ENCODE data around the gene CSN3.
"Not testable (repeated sequence)": the region's sequence is repeated elsewhere in the genome, so short reads cannot be mapped to it uniquely, and the experiment has no call there.

The CSN3 gene

GRCh38 chr4:70242297-70242696 lies at the start of gene CSN3:
TSS of gene CSN3 (plus strand) at chr4:70242597. CDS start at chr4:70244820, 2,223 bp downstream.
- DNase-seq (ENCODE audit: low read depth, low spot score) = not testable (repeated sequence)

- DNase-seq (ENCODE audit: low read depth, low spot score) = no peak
Observed at GRCh38 chr4:70192895-70193294, 49.5 kb upstream of the CSN3 start.

GRCh38 chr4:70195425-70195824 lies 47.0 kb upstream of the CSN3 start, which contains the start of gene ODAM:
TSS of gene ODAM (plus strand) at chr4:70195725. CDS start at chr4:70196544, 819 bp downstream.
- no peak for DNase-seq (ENCODE audit: low read depth, low spot score)

GRCh38 chr4:70196857-70197256 lies 45.5 kb upstream of the CSN3 start:
- no peak for DNase-seq (ENCODE audit: low read depth, low spot score)

- DNase-seq (ENCODE audit: low read depth, low spot score) = no peak
Observed at GRCh38 chr4:70197842-70198241, 44.6 kb upstream of the CSN3 start.

GRCh38 chr4:70203601-70204000 lies 38.8 kb upstream of the CSN3 start:
- DNase-seq (ENCODE audit: low read depth, low spot score) = no peak

- not testable (repeated sequence) for DNase-seq (ENCODE audit: low read depth, low spot score)
Observed at GRCh38 chr4:70212752-70213151, 29.6 kb upstream of the CSN3 start.

- not testable (repeated sequence) for DNase-seq (ENCODE audit: low read depth, low spot score)
Observed at GRCh38 chr4:70216109-70216508, 26.3 kb upstream of the CSN3 start.

GRCh38 chr4:70216550-70216949 lies 25.8 kb upstream of the CSN3 start:
- not testable (repeated sequence) for DNase-seq (ENCODE audit: low read depth, low spot score)

- not testable (repeated sequence) for DNase-seq (ENCODE audit: low read depth, low spot score)
Observed at GRCh38 chr4:70221389-70221788, 21.0 kb upstream of the CSN3 start.

GRCh38 chr4:70221818-70222217 lies 20.6 kb upstream of the CSN3 start:
- not testable (repeated sequence) for DNase-seq (ENCODE audit: low read depth, low spot score)

GRCh38 chr4:70225824-70226223 lies 16.6 kb upstream of the CSN3 start, which contains the start of gene FDCSP:
TSS of gene FDCSP (plus strand) at chr4:70226124. CDS start at chr4:70231195, 5,071 bp downstream.
- DNase-seq (ENCODE audit: low read depth, low spot score) = no peak

- no peak for DNase-seq (ENCODE audit: low read depth, low spot score)
Observed at GRCh38 chr4:70236125-70236524, 6.3 kb upstream of the CSN3 start.

- no peak for DNase-seq (ENCODE audit: low read depth, low spot score)
Observed at GRCh38 chr4:70239131-70239883, 3.1 kb upstream of the CSN3 start.

- no peak for DNase-seq (ENCODE audit: low read depth, low spot score)
Observed at GRCh38 chr4:70239884-70240591, 2.4 kb upstream of the CSN3 start.

GRCh38 chr4:70243091-70243490 lies 694 bp downstream of the CSN3 start:
- DNase-seq (ENCODE audit: low read depth, low spot score) = no peak

- DNase-seq (ENCODE audit: low read depth, low spot score) = no peak
Observed at GRCh38 chr4:70251250-70251944, 9.0 kb downstream of the CSN3 start.

GRCh38 chr4:70251945-70252277 lies 9.5 kb downstream of the CSN3 start:
- no peak for DNase-seq (ENCODE audit: low read depth, low spot score)

GRCh38 chr4:70269674-70270073 lies 27.3 kb downstream of the CSN3 start:
- DNase-seq (ENCODE audit: low read depth, low spot score) = no peak

- no peak for DNase-seq (ENCODE audit: low read depth, low spot score)
Observed at GRCh38 chr4:70277121-70277520, 34.7 kb downstream of the CSN3 start.

GRCh38 chr4:70280567-70280966 lies 38.2 kb downstream of the CSN3 start:
- no peak for DNase-seq (ENCODE audit: low read depth, low spot score)

- DNase-seq (ENCODE audit: low read depth, low spot score) = no peak
Observed at GRCh38 chr4:70288651-70289050, 46.3 kb downstream of the CSN3 start.

All from activated naive CD8-positive, alpha-beta T cell treated with anti-CD3 and anti-CD28 coated beads, Interleukin-2, amount 50 U/mL, for 16 hours (primary cell).